Lower lobe of right lung (tissue), 2 donors: Measurements from ENCODE around the gene MYPOP. TPM values are rescaled to one million over a fixed set of nuclear protein-coding genes. Genes with fewer than 3 reads are reported as not detected.

Experiments used
- ATAC-seq, 2 donors: fragments of 200-7000 bp; cut with Tn5 transposase; one replicate each; pipeline ENCODE4 v1.9.1; 2020 to 2022; ENCODE audit warnings: mild to moderate bottlenecking in 2 of 2, moderate library complexity in 2 of 2
- DNase-seq: peaks from one replicate; pipeline ENCODE4 v3.0.0-alpha.2; 2020
- H3K27ac ChIP-seq: fragments of 200-600 bp; one replicate; pipeline ENCODE4 v1.8.0; 2022
- H3K27me3 ChIP-seq: fragments of 200-600 bp; one replicate; pipeline ENCODE4 v1.8.0; 2022; ENCODE audit warnings: low read depth
- H3K36me3 ChIP-seq: fragments of 200-600 bp; one replicate; pipeline ENCODE4 v1.8.0; 2022; ENCODE audit warnings: mild to moderate bottlenecking
- H3K4me1 ChIP-seq: fragments of 200-600 bp; one replicate; pipeline ENCODE4 v1.8.0; 2022
- H3K4me3 ChIP-seq: fragments of 200-600 bp; one replicate; pipeline ENCODE4 v1.8.0; 2022; ENCODE audit warnings: mild to moderate bottlenecking
- H3K9me3 ChIP-seq: fragments of 200-600 bp; one replicate; pipeline ENCODE4 v1.8.0; 2022
- intact Hi-C: fragments of 100-400 bp; cut with DNase I; formaldehyde crosslinking; loops from one replicate; pipeline ENCODE4 v1.11.0; 2022
- total RNA-seq: library from RNA; stranded (reverse); fragmentation: NEBNext Ultra II Directional; extraction: Animal tissue kit (Norgen Biotek cat#: 25700); gene quantifications from one replicate; pipeline ENCODE4 v1.2.1, GENCODE V29; 2021
- TF ChIP-seq, protein P1 (sequence below): fragments of 200-600 bp; IDR thresholded peaks from one replicate; pipeline ENCODE4 v1.8.0; 2022; ENCODE audit warnings: antibody characterized with exemption, mild to moderate bottlenecking
- donor health status: DM: no; HTN: yes; CAD: no; lungs with severe emphysema.

MYPOP gene
- total RNA-seq, 1 donor from 2014 or later, result 7.5 TPM

DNA sequence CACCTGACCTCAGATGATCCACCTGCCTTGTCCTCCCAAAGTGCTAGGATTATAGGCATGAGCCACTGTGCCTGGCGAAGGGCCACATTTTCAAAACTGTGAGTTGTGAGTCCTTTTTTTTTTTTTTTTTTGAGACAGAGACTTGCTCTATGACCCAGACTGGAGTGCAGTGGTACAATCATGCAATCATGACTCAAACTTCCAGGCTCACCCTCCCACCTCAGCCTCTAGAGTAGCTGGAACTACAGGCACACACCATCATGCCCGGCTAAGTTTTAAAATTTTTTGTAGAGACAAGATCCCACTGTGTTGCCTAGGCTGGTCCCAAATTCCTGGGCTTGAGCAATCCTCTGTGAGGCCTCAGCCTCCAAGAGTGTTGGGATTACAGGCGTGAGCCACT is 3.8 kb upstream of the MYPOP start:
- no peak for DNase-seq
- Histone ChIP-seq H3K9me3 (no peaks in the 10 kb centered on the region), H3K36me3 (no peaks in the 10 kb centered on the region), H3K27ac (no peak overlapping the region), H3K4me1 (peaks cover 11% of the 10 kb centered on the region), H3K4me3 (no peak overlapping the region), H3K27me3 (no peaks in the 10 kb centered on the region)
- TF ChIP-seq, protein P1, sequence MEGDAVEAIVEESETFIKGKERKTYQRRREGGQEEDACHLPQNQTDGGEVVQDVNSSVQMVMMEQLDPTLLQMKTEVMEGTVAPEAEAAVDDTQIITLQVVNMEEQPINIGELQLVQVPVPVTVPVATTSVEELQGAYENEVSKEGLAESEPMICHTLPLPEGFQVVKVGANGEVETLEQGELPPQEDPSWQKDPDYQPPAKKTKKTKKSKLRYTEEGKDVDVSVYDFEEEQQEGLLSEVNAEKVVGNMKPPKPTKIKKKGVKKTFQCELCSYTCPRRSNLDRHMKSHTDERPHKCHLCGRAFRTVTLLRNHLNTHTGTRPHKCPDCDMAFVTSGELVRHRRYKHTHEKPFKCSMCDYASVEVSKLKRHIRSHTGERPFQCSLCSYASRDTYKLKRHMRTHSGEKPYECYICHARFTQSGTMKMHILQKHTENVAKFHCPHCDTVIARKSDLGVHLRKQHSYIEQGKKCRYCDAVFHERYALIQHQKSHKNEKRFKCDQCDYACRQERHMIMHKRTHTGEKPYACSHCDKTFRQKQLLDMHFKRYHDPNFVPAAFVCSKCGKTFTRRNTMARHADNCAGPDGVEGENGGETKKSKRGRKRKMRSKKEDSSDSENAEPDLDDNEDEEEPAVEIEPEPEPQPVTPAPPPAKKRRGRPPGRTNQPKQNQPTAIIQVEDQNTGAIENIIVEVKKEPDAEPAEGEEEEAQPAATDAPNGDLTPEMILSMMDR, result no peak
- ATAC-seq, result no peak
- intact Hi-C loops, result no loop called here

DNA sequence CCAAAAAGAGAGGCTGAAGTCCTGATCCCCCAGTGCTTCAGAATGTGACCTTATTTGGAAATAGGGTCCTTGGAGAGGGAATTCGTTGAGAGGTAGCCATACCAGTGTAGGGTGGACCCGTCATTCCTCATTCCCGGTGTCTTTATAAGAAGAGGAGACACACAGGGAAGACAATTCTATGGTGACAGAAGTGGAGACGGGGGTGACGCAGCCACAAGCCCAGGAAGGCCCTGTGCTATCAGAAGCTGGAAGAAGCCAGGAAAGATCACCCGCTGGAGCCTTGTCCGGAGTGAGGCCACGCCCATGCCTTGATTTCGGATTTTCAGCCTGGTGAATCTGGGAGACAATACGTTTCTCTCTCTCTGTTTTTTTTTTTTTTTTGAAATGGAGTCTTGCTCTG is 2.6 kb upstream of the MYPOP start:
- H3K9me3 ChIP-seq, result no peaks in the 10 kb centered on the region
- H3K27me3 ChIP-seq, result no peaks in the 10 kb centered on the region
- no peak overlapping the region for H3K4me3 ChIP-seq
- TF ChIP-seq, protein P1, result no peak
- intact Hi-C loops, result no loop called here
- H3K27ac ChIP-seq, result no peak overlapping the region
- H3K36me3 ChIP-seq, result peaks cover 7% of the 10 kb centered on the region
- ATAC-seq, result no peak
- no peak for DNase-seq
- H3K4me1 ChIP-seq, result peaks cover 19% of the 10 kb centered on the region

DNA sequence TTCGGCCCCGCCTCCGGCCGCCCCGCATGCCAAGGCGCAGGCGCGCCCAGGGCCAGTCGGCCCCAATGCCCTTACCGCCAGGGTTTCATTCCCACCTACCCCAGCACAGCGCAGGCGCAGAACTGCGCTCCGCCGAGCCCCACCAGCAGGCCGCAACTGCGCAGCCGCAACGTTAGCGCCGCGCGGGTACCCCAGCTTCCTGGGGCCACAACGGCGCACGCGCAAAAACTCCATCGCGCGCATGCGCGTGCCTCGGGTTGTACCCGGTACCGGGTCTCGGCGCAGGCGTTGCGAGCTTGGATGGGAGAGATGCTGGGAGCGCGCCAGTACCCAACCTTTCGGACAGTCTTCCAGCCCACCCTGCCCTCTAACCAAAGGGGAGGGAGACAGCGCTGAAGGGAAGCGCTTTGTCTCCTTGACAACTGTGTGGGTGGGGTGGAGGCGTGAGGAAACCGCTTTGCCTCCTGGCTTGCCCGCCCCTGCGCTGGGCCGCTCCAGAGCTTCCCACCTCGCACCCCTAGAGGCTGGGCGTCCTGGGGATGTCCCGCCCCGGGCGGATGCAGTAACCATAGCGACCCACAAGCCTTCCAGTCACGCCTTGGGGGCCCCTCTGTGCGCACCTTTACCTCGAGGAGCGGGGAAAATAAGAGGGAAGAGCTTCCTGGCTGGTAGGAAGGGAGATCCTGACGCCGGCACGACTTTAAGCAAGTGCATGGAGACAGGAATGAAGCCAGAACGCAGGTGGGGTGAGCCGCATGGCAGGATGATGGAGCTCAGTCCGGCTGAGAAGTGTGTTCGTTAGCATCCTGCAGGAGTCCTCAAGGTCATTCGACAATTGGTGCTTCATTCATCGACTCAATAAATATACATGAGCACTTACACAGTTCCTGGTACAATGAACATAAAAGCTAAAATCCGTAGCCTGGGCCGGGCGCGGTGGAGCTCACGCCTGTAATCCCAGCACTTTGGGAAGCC is 525 bp upstream of the MYPOP start:
- peaks cover 27% of the 10 kb centered on the region for H3K36me3 ChIP-seq
- peak overlapping the region; percentile 74 for H3K27ac ChIP-seq
- peak; percentile 99 for DNase-seq
- intact Hi-C loops, result no loop called here
- H3K27me3 ChIP-seq, result no peaks in the 10 kb centered on the region
- ATAC-seq, result peak; percentile 97 to 98
- H3K9me3 ChIP-seq, result no peaks in the 10 kb centered on the region
- H3K4me1 ChIP-seq, result peaks cover 19% of the 10 kb centered on the region
- TF ChIP-seq, protein P1, result no peak
- H3K4me3 ChIP-seq, result peak overlapping the region; percentile 85

DNA sequence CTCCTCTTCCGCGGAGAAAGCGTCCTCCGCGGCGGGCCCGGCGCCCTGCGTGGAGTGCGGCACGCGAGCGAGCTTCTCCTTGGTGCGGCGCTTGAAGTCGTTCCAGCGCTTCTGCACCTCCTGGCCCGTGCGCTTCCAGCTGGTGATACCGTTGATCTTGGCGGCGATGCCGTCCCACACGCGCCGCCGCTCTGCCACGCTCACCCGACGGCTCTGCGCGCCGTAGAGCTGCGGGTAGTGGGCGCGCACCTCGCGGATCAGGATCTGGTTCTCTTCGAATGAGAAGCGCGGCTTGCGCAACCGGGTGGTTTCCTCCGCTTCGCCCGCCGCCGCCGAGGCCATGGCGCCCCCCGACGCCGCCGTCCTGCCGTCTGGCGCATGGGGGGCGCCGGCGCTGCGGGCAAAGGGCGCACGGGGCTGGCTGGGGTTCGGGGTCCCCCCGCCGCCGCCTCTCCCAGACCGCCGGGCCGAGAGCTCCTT is 941 bp downstream of the MYPOP start:
- Histone ChIP-seq H3K27me3 (no peaks in the 10 kb centered on the region), H3K27ac (peak overlapping the region; percentile 48), H3K36me3 (peaks cover 37% of the 10 kb centered on the region), H3K4me1 (peaks cover 19% of the 10 kb centered on the region), H3K4me3 (peak overlapping the region; percentile 85), H3K9me3 (no peaks in the 10 kb centered on the region)
- TF ChIP-seq, protein P1, result no peak
- intact Hi-C loops, result no loop called here
- DNase-seq (peak; percentile 80), ATAC-seq (no peak)

DNA sequence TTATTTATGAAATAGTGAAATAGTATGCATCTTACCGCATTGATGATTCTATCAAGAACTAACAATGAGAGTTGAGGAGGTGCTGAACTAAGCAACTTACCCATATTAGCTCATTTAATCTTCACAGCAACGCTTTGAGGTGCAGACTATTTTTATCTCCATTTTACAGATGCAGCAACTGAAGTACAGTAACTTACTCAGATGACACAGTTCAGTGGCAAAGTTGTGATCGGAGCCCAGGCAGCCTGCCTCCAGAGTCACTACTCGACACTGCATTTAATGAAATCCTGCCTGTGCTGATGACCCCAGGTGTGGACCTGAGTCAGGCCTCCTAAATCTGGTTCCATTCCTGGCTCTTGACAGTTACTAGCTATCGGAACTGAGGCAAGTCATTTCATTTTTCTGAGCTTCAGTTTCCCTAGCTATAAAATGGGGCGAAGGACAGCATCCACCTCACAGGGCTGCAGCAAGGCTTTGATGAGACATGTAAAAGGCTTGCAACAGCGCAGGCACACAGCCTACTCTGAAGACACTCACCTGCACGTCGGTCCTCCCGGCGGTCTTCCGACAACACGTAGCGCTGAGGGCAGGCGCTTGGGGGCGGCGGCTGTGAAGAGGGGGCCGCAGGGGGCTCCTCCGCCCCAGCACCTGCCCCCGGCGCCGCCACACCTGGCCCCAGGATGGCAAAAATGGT is 1.5 kb downstream of the MYPOP start:
- no peak overlapping the region for H3K27ac ChIP-seq
- intact Hi-C loops, result no loop called here
- TF ChIP-seq, protein P1, result no peak
- DNase-seq (no peak), ATAC-seq (no peak)
- peaks cover 43% of the 10 kb centered on the region for H3K36me3 ChIP-seq
- H3K27me3 ChIP-seq, result no peaks in the 10 kb centered on the region
- peak overlapping the region; percentile 85 for H3K4me3 ChIP-seq
- no peaks in the 10 kb centered on the region for H3K9me3 ChIP-seq
- peaks cover 19% of the 10 kb centered on the region for H3K4me1 ChIP-seq
